Measurements from ENCODE around the gene UBE2C.

Gene UBE2C

DNA sequence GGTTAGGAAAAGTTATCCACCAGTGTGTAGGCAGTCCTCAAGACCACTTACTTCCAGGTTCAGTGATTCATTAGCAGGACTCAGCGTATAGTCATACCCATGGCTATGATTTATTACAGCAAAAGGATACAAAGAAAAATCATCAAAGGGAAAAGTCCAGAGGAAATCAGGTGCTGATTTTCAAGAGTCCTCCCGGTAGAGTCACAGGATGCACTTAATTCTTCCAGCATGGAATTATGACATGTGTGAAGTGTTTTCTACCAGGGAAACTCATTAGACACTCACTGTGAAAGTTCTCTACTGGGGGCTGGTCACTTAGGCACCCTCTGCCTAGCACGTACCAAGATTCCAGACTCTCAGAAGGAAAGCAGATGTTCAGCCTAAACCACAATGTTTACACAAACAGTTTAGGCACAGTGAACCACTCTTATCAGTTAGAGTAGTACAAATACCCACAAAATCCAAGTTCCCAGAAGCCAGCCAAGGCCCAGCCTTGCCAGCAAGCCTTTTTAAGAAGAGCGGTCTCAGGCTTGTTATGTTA is 31.0 kb upstream of the UBE2C start:
- no peaks in the 10 kb centered on the region for H3K27me3 ChIP-seq (replicated peaks; ENCODE audit: insufficient read depth, low read length)
- no peak overlapping the region for H3K4me3 ChIP-seq (ENCODE audit: low read length)
- no peaks in the 10 kb centered on the region for H3K79me2 ChIP-seq (ENCODE audit: low read length)
- no peak overlapping the region for H3K9ac ChIP-seq (ENCODE audit: low read length)
- H3K4me1 ChIP-seq (ENCODE audit: low read length) = no peaks in the 10 kb centered on the region
- H3K9me2 ChIP-seq (replicated peaks; ENCODE audit: insufficient read depth, low read length) = no peaks in the 10 kb centered on the region
- no peaks in the 10 kb centered on the region for H3F3A ChIP-seq (ENCODE audit: insufficient read depth, low read length)
- no peaks in the 10 kb centered on the region for H3K9me3 ChIP-seq (replicated peaks; ENCODE audit: insufficient read depth, low read length)
- no peak overlapping the region for H3K4me2 ChIP-seq (ENCODE audit: low read depth, low read length)
- DNase-seq = no peak
- no peak overlapping the region for H3K27ac ChIP-seq (ENCODE audit: low read length)
- H3K36me3 ChIP-seq (replicated peaks; ENCODE audit: insufficient read depth, low read length) = no peaks in the 10 kb centered on the region
- no peaks in the 10 kb centered on the region for H4K20me1 ChIP-seq (ENCODE audit: insufficient read depth, low read length)
- no peak for TF ChIP-seq EZH2 (optimal IDR thresholded peaks at IDR 0.05; ENCODE audit: low read depth, low read length)
- no peak for TF ChIP-seq EZH2phosphoT487 (IDR thresholded peaks at IDR 0.05; ENCODE audit: low read length)
- TF ChIP-seq, protein P1, sequence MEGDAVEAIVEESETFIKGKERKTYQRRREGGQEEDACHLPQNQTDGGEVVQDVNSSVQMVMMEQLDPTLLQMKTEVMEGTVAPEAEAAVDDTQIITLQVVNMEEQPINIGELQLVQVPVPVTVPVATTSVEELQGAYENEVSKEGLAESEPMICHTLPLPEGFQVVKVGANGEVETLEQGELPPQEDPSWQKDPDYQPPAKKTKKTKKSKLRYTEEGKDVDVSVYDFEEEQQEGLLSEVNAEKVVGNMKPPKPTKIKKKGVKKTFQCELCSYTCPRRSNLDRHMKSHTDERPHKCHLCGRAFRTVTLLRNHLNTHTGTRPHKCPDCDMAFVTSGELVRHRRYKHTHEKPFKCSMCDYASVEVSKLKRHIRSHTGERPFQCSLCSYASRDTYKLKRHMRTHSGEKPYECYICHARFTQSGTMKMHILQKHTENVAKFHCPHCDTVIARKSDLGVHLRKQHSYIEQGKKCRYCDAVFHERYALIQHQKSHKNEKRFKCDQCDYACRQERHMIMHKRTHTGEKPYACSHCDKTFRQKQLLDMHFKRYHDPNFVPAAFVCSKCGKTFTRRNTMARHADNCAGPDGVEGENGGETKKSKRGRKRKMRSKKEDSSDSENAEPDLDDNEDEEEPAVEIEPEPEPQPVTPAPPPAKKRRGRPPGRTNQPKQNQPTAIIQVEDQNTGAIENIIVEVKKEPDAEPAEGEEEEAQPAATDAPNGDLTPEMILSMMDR (IDR thresholded peaks at IDR 0.05; ENCODE audit: low read length) = no peak
- no peak overlapping the region for H2AFZ ChIP-seq (ENCODE audit: low read length)

DNA sequence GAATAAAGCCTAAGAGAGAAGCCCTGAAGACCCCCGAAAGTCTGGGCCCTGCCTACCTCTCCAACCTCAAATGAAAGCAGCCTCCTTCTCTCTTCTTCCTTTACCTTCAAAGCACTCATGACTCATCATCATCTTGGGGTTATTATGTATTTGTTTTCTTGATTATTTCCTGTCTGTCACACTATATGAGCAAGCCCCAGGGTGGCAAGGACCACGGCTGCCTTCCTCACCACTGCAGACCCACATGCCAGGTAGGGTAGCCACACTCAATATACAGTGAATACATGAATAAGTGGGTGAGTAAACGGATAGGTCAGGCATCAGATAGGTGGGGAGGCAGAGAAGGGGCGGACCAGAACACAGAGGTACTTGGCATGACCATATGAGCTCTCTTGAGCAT is 29.6 kb upstream of the UBE2C start:
- no peak overlapping the region for H3K9ac ChIP-seq (ENCODE audit: low read length)
- no peaks in the 10 kb centered on the region for H3K4me1 ChIP-seq (ENCODE audit: low read length)

DNA sequence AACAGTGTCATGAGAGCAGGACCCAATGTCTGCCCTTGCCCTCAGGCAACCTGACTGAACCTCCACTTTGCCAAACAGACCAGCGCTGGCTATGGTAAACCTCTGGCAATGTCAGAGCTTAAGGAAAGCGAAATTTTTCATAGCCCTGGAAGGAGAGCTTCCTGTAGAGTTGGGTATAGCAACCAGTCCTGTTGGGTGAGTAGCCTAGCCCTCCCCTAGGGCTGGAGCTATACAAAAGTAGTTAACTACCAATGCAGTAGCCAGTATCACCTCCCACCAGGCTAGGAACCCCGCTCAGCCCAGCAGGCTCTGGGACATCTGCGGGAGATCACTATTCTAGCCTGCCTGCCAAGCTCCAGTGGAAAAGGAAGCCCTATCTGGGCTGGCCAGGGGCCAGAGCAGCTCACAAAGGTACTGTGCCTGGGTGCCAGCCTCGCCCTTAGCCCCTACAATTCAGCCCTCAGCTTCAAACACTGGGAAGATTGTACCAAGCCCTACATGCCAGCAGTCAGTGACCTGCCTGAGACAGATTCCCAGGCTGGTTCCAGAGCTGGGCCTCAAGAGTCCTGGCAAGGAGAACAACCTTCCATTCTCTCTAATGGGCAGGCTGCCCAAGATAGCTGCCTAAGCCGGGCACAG is 28.7 kb upstream of the UBE2C start:
- Histone ChIP-seq H2AFZ (ENCODE audit: low read length) (no peak overlapping the region), H3F3A (ENCODE audit: insufficient read depth, low read length) (no peaks in the 10 kb centered on the region)

More for the DNA sequence above, 29.6 kb upstream of the UBE2C start:
- Histone ChIP-seq H3K9me2 (replicated peaks; ENCODE audit: insufficient read depth, low read length) (no peaks in the 10 kb centered on the region), H3F3A (ENCODE audit: insufficient read depth, low read length) (no peaks in the 10 kb centered on the region), H3K79me2 (ENCODE audit: low read length) (no peaks in the 10 kb centered on the region), H3K9me3 (replicated peaks; ENCODE audit: insufficient read depth, low read length) (no peaks in the 10 kb centered on the region), H3K27me3 (replicated peaks; ENCODE audit: insufficient read depth, low read length) (no peaks in the 10 kb centered on the region), H3K4me3 (ENCODE audit: low read length) (no peak overlapping the region), H3K36me3 (replicated peaks; ENCODE audit: insufficient read depth, low read length) (no peaks in the 10 kb centered on the region), H2AFZ (ENCODE audit: low read length) (no peak overlapping the region), H4K20me1 (ENCODE audit: insufficient read depth, low read length) (no peaks in the 10 kb centered on the region), H3K27ac (ENCODE audit: low read length) (no peak overlapping the region), H3K4me2 (ENCODE audit: low read depth, low read length) (no peak overlapping the region)
- no peak for DNase-seq
- TF ChIP-seq, protein P1 (IDR thresholded peaks at IDR 0.05; ENCODE audit: low read length) = no peak
- TF ChIP-seq EZH2 (optimal IDR thresholded peaks at IDR 0.05; ENCODE audit: low read depth, low read length) = no peak
- no peak for TF ChIP-seq EZH2phosphoT487 (IDR thresholded peaks at IDR 0.05; ENCODE audit: low read length)

More for the DNA sequence above, 28.7 kb upstream of the UBE2C start:
- Histone ChIP-seq H3K4me2 (ENCODE audit: low read depth, low read length) (no peak overlapping the region), H3K4me1 (ENCODE audit: low read length) (no peaks in the 10 kb centered on the region), H3K9me2 (replicated peaks; ENCODE audit: insufficient read depth, low read length) (no peaks in the 10 kb centered on the region), H3K79me2 (ENCODE audit: low read length) (no peaks in the 10 kb centered on the region), H3K27ac (ENCODE audit: low read length) (no peak overlapping the region), H3K9ac (ENCODE audit: low read length) (no peak overlapping the region), H4K20me1 (ENCODE audit: insufficient read depth, low read length) (no peaks in the 10 kb centered on the region), H3K4me3 (ENCODE audit: low read length) (no peak overlapping the region), H3K36me3 (replicated peaks; ENCODE audit: insufficient read depth, low read length) (no peaks in the 10 kb centered on the region), H3K9me3 (replicated peaks; ENCODE audit: insufficient read depth, low read length) (no peaks in the 10 kb centered on the region), H3K27me3 (replicated peaks; ENCODE audit: insufficient read depth, low read length) (no peaks in the 10 kb centered on the region)
- DNase-seq = no peak
- TF ChIP-seq EZH2phosphoT487 (IDR thresholded peaks at IDR 0.05; ENCODE audit: low read length) = no peak
- TF ChIP-seq, protein P1 (IDR thresholded peaks at IDR 0.05; ENCODE audit: low read length) = no peak
- no peak for TF ChIP-seq EZH2 (optimal IDR thresholded peaks at IDR 0.05; ENCODE audit: low read depth, low read length)

Data from MM.1S (cell line).